Activated naive CD8-positive, alpha-beta T cell treated with anti-CD3 and anti-CD28 coated beads, Interleukin-2, amount 10 ng/mL, durations not matched to agents 7 days and 5 days (primary cell): ENCODE results near the gene WWOX. TPM values are rescaled to one million over a fixed set of nuclear protein-coding genes. Genes with fewer than 3 reads are reported as not detected.

Experiments used
- ATAC-seq: fragments of 150-1000 bp; cut with Tn5 transposase; one replicate; pipeline ENCODE4 v1.10.0; 2021; ENCODE audit warnings: low read depth, moderate library complexity
- POLR2A ChIA-PET: fragments of 350-600 bp; sonication (Branson Sonifier 250); formaldehyde crosslinking; loops from one replicate; lab custom pipeline; 2021; ENCODE audit warnings: antibody characterized with exemption; lab: Charles Lee
- DNase-seq: peaks from one replicate; pipeline ENCODE4 v3.0.0; 2021
- H3K27ac Mint-ChIP-seq: one replicate; pipeline ENCODE4 v1.8.0; 2022; ENCODE audit warnings: mild to moderate bottlenecking, mixed read lengths
- H3K27me3 Mint-ChIP-seq: one replicate; pipeline ENCODE4 v1.8.0; 2022; ENCODE audit warnings: mild to moderate bottlenecking, moderate library complexity, mixed read lengths
- H3K36me3 Mint-ChIP-seq: one replicate; pipeline ENCODE4 v1.8.0; 2021; ENCODE audit warnings: mild to moderate bottlenecking, mixed read lengths
- H3K4me1 Mint-ChIP-seq: one replicate; pipeline ENCODE4 v1.8.0; 2021; ENCODE audit warnings: mixed read lengths
- H3K4me3 Mint-ChIP-seq: one replicate; pipeline ENCODE4 v1.8.0; 2022; ENCODE audit warnings: mild to moderate bottlenecking, moderate library complexity, mixed read lengths
- H3K9me3 Mint-ChIP-seq: one replicate; pipeline ENCODE4 v1.8.0; 2021; ENCODE audit warnings: mixed read lengths
- total RNA-seq, 2 experiments: library from RNA; stranded (reverse); gene quantifications; one replicate each; pipeline ENCODE4 v1.2.3, GENCODE V29; 2021

The WWOX gene
- total RNA-seq, 2 experiments from 2014 or later = 26.8 to 27.7 TPM

- POLR2A ChIA-PET = no interaction called here
- Mint-ChIP-seq H3K27ac (no peak overlapping the region), H3K36me3 (no peaks in the 10 kb centered on the region), H3K9me3 (peaks cover 20% of the 10 kb centered on the region), H3K4me1 (peaks cover 3% of the 10 kb centered on the region), H3K4me3 (no peak overlapping the region), H3K27me3 (no peaks in the 10 kb centered on the region)
- ATAC-seq (no peak), DNase-seq (no peak)
These were observed 816.4 kb downstream of the WWOX start for GRCh38 chr16:78915811-78916345.

GRCh38 chr16:78916928-78917545 lies 817.6 kb downstream of the WWOX start:
- POLR2A ChIA-PET = no interaction called here
- no peak overlapping the region for H3K4me3 Mint-ChIP-seq
- DNase-seq (no peak), ATAC-seq (no peak)
- no peaks in the 10 kb centered on the region for H3K36me3 Mint-ChIP-seq
- H3K27me3 Mint-ChIP-seq = no peaks in the 10 kb centered on the region
- H3K4me1 Mint-ChIP-seq = peaks cover 3% of the 10 kb centered on the region
- H3K9me3 Mint-ChIP-seq = peaks cover 27% of the 10 kb centered on the region
- no peak overlapping the region for H3K27ac Mint-ChIP-seq

GRCh38 chr16:78918805-78919305 lies 819.4 kb downstream of the WWOX start:
- peaks cover 3% of the 10 kb centered on the region for H3K4me1 Mint-ChIP-seq
- H3K27ac Mint-ChIP-seq = no peak overlapping the region
- H3K9me3 Mint-ChIP-seq = peaks cover 24% of the 10 kb centered on the region
- H3K27me3 Mint-ChIP-seq = no peaks in the 10 kb centered on the region
- DNase-seq (no peak), ATAC-seq (no peak)
- no peaks in the 10 kb centered on the region for H3K36me3 Mint-ChIP-seq
- no peak overlapping the region for H3K4me3 Mint-ChIP-seq
- POLR2A ChIA-PET = no interaction called here

- peaks cover 22% of the 10 kb centered on the region for H3K9me3 Mint-ChIP-seq
- no peaks in the 10 kb centered on the region for H3K27me3 Mint-ChIP-seq
- POLR2A ChIA-PET = no interaction called here
- H3K4me1 Mint-ChIP-seq = peaks cover 3% of the 10 kb centered on the region
- H3K36me3 Mint-ChIP-seq = no peaks in the 10 kb centered on the region
- H3K27ac Mint-ChIP-seq = no peak overlapping the region
- ATAC-seq (no peak), DNase-seq (no peak)
- no peak overlapping the region for H3K4me3 Mint-ChIP-seq
These were observed 820.4 kb downstream of the WWOX start for GRCh38 chr16:78919852-78920251.

- Mint-ChIP-seq H3K4me1 (peaks cover 3% of the 10 kb centered on the region), H3K9me3 (peaks cover 20% of the 10 kb centered on the region), H3K4me3 (no peak overlapping the region), H3K36me3 (no peaks in the 10 kb centered on the region), H3K27ac (no peak overlapping the region), H3K27me3 (no peaks in the 10 kb centered on the region)
- ATAC-seq (no peak), DNase-seq (no peak)
- POLR2A ChIA-PET = no interaction called here
These were observed 821.2 kb downstream of the WWOX start for GRCh38 chr16:78920621-78921020.

GRCh38 chr16:78925083-78925767 lies 825.8 kb downstream of the WWOX start:
- H3K36me3 Mint-ChIP-seq = no peaks in the 10 kb centered on the region
- H3K9me3 Mint-ChIP-seq = peaks cover 18% of the 10 kb centered on the region
- H3K27ac Mint-ChIP-seq = no peak overlapping the region
- POLR2A ChIA-PET = no interaction called here
- DNase-seq (no peak), ATAC-seq (no peak)
- no peaks in the 10 kb centered on the region for H3K4me1 Mint-ChIP-seq
- no peaks in the 10 kb centered on the region for H3K27me3 Mint-ChIP-seq
- no peak overlapping the region for H3K4me3 Mint-ChIP-seq

- no peaks in the 10 kb centered on the region for H3K4me1 Mint-ChIP-seq
- POLR2A ChIA-PET = interaction anchor here (0.7 kb wide), 1 partner anchor 337 kb away, joined by 3 read pairs; no protein-coding TSS in a partner anchor
- H3K36me3 Mint-ChIP-seq = no peaks in the 10 kb centered on the region
These were observed 827.3 kb downstream of the WWOX start for GRCh38 chr16:78926723-78927210.

GRCh38 chr16:78927766-78928165 lies 828.3 kb downstream of the WWOX start:
- no peak overlapping the region for H3K27ac Mint-ChIP-seq

More at GRCh38 chr16:78926723-78927210, 827.3 kb downstream of the WWOX start:
- Mint-ChIP-seq H3K9me3 (peaks cover 11% of the 10 kb centered on the region), H3K27ac (no peak overlapping the region), H3K4me3 (no peak overlapping the region), H3K27me3 (no peaks in the 10 kb centered on the region)
- ATAC-seq (no peak), DNase-seq (no peak)

GRCh38 chr16:78929841-78930240 lies 830.4 kb downstream of the WWOX start:
- Mint-ChIP-seq H3K4me1 (no peaks in the 10 kb centered on the region), H3K27me3 (no peaks in the 10 kb centered on the region), H3K4me3 (no peak overlapping the region), H3K27ac (no peak overlapping the region), H3K9me3 (peaks cover 10% of the 10 kb centered on the region), H3K36me3 (no peaks in the 10 kb centered on the region)
- ATAC-seq = no peak
- no peak for DNase-seq
- POLR2A ChIA-PET = no interaction called here

More at GRCh38 chr16:78927766-78928165, 828.3 kb downstream of the WWOX start:
- H3K9me3 Mint-ChIP-seq = peaks cover 11% of the 10 kb centered on the region
- no peaks in the 10 kb centered on the region for H3K27me3 Mint-ChIP-seq
- no peak for DNase-seq
- POLR2A ChIA-PET = no interaction called here
- H3K4me1 Mint-ChIP-seq = no peaks in the 10 kb centered on the region
- no peaks in the 10 kb centered on the region for H3K36me3 Mint-ChIP-seq
- ATAC-seq = no peak
- no peak overlapping the region for H3K4me3 Mint-ChIP-seq

GRCh38 chr16:78930561-78930960 lies 831.1 kb downstream of the WWOX start:
- Mint-ChIP-seq H3K27ac (no peak overlapping the region), H3K4me1 (no peaks in the 10 kb centered on the region), H3K9me3 (peaks cover 10% of the 10 kb centered on the region), H3K4me3 (no peak overlapping the region), H3K27me3 (no peaks in the 10 kb centered on the region), H3K36me3 (no peaks in the 10 kb centered on the region)
- DNase-seq = no peak
- POLR2A ChIA-PET = no interaction called here
- ATAC-seq = no peak

- H3K4me1 Mint-ChIP-seq = no peaks in the 10 kb centered on the region
- peaks cover 10% of the 10 kb centered on the region for H3K9me3 Mint-ChIP-seq
- H3K36me3 Mint-ChIP-seq = no peaks in the 10 kb centered on the region
- H3K4me3 Mint-ChIP-seq = no peak overlapping the region
- H3K27me3 Mint-ChIP-seq = no peaks in the 10 kb centered on the region
- H3K27ac Mint-ChIP-seq = no peak overlapping the region
- ATAC-seq (no peak), DNase-seq (no peak)
- POLR2A ChIA-PET = no interaction called here
These were observed 831.8 kb downstream of the WWOX start for GRCh38 chr16:78931267-78931666.

- ATAC-seq = no peak
- H3K27me3 Mint-ChIP-seq = no peaks in the 10 kb centered on the region
- no peak overlapping the region for H3K4me3 Mint-ChIP-seq
- no peak overlapping the region for H3K27ac Mint-ChIP-seq
- H3K36me3 Mint-ChIP-seq = no peaks in the 10 kb centered on the region
- H3K4me1 Mint-ChIP-seq = no peaks in the 10 kb centered on the region
- POLR2A ChIA-PET = no interaction called here
- H3K9me3 Mint-ChIP-seq = peaks cover 7% of the 10 kb centered on the region
- no peak for DNase-seq
These were observed 832.2 kb downstream of the WWOX start for GRCh38 chr16:78931678-78932077.

GRCh38 chr16:78932355-78932943 lies 833.0 kb downstream of the WWOX start:
- POLR2A ChIA-PET = no interaction called here
- no peaks in the 10 kb centered on the region for H3K27me3 Mint-ChIP-seq
- no peak overlapping the region for H3K4me3 Mint-ChIP-seq
- H3K9me3 Mint-ChIP-seq = peaks cover 7% of the 10 kb centered on the region
- DNase-seq (no peak), ATAC-seq (no peak)
- no peaks in the 10 kb centered on the region for H3K36me3 Mint-ChIP-seq
- no peak overlapping the region for H3K27ac Mint-ChIP-seq
- no peaks in the 10 kb centered on the region for H3K4me1 Mint-ChIP-seq
